EH (cell line): ENCODE data around the gene KLF6.

ENCODE experiments used
- DNase-seq: peaks from one replicate; pipeline ENCODE4 v3.0.0-alpha.2; 2015; ENCODE audit warnings: low read depth

The KLF6 gene

GRCh38 chr10:3811291-3811870 is 26.4 kb upstream of the KLF6 start:
- peak; percentile 67 for DNase-seq

GRCh38 chr10:3808689-3809199 is 23.7 kb upstream of the KLF6 start:
- no peak for DNase-seq

DNA sequence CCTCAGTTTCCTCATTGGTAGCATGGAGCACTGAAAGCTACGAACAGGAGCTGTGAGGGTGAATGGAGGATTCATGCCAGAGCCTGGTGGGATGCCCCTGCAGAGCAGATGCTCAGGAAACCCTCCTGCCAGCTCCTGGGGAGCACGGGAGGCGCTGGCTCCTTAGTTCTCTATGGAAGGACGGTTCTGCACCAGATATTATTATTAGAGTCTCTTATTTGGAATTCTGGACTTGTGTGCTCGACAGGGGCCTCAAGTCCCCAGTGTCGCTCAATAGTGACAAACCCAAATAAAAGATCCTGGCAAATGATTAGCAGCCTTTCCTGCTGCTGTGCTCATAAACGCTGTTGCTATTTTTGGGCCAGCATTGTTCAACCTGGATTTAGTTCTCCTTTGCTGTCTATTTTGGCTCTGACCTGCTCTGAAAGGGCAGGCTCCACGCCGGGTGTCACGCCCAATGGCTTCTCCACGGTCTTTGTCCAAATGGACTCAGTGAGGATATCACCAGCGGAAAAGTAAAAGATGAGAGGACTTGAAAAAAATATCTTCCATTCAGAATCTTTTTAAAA is 23.0 kb upstream of the KLF6 start:
- DNase-seq: no peak

- DNase-seq: no peak
Measured at GRCh38 chr10:3807211-3807927, 22.4 kb upstream of the KLF6 start.

DNA sequence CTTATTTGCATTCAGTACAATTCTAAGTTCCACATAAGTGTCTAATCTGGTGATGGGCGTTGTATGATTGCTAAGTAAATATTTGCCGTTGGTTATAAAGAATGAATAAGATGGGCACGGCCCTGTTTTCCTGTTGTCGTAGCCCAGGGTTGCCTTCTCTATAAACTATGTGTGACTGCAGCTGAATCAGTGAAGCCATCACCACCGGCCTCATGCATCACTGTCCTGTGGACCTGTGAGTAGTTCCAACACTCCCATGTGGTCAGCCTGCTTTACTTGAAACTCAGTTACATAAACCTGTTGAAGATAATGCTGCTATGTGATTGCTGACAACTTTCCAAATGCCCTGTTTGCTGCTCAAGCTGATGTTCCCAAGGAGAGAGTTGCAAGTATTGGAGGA is 21.6 kb upstream of the KLF6 start:
- DNase-seq: peak; percentile 72

- DNase-seq: peak; percentile 85
Measured at GRCh38 chr10:3805791-3806461, 20.9 kb upstream of the KLF6 start.

DNA sequence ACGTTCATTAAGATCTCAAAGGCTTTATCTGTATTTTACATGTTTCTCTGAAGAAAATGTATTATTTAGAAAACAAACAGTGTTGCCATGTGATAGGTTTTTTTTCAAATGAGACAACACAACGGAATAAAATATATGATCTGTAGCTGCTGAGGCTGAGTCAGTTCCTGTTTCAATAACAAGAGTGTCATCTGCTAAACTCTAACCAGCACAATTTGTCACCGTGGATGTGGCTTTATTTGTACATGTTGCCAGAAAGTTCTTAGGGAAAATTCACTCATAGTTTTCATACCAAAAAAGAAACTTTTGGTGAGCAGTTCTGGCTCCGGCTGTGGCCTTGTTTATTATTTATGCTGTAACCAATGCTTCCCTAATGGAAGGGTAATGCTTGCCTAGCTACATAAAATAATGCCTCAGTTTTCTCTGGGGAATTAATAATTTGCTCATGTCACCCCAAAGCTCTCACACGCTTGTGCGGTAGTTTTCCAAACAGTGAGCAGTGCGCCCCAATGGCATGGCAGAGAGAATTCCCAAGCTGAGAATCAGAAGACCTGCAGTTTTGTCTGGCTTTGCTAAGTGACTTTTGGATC is 20.3 kb upstream of the KLF6 start:
- DNase-seq: peak; percentile 91

- DNase-seq: no peak
Measured at GRCh38 chr10:3803927-3804741, 19.1 kb upstream of the KLF6 start.

DNA sequence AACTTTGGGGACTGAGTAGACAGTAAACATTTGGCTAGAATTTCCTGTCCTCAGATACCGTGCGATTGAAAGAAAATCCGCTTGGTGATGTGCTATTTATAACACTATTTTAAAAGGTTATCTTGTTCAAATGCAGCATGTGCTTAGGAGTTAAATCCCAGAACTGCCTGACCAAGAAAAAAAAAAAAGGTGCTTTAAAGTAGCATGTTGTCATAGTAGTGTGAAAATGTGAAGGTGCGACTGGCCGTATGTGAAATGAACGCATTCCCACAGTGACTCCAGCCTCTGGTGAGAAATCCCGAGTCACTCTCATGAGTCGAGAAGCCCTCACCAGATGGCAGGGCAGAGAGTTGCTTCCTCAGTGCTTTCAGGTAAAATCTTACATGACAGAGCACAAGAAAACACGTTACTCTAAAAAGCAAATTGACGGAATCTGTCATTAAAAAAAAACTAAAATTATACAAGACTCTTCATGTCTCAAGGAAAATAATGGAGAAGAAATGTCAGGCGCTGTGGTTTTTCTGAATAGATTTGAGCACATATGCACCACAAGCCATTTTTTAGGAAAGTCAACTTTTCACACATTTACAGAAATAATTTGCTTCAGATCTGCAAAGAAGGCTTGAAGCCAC is 18.4 kb upstream of the KLF6 start:
- DNase-seq: peak; percentile 42

DNA sequence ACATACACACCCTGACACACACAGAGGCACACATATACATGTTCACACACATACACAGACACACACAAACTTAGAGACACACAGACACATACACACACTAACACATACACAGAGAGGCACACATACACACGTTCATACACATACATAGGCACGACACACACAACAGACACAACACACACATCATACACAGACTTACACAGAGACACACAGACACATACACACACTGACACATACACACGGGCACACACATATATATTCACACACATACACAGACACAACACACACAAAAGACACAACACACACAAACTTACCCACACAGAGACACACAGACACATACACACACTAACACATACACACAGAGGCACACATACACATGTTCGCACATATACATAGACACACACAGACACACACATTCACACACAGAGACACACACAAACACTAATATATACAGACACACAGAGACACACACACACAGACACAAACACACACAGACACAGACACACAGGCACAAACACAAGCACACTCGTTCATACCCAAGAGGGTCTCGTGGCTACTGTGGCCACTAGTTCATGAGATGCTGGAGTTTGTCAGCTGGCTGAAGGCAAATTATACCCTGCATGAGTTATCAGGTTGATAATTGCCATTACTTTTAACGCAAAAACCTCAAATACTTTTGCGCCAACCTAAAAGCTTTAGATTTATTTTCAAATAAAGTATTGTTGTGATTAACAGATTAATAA is 17.7 kb upstream of the KLF6 start:
- DNase-seq: no peak

DNA sequence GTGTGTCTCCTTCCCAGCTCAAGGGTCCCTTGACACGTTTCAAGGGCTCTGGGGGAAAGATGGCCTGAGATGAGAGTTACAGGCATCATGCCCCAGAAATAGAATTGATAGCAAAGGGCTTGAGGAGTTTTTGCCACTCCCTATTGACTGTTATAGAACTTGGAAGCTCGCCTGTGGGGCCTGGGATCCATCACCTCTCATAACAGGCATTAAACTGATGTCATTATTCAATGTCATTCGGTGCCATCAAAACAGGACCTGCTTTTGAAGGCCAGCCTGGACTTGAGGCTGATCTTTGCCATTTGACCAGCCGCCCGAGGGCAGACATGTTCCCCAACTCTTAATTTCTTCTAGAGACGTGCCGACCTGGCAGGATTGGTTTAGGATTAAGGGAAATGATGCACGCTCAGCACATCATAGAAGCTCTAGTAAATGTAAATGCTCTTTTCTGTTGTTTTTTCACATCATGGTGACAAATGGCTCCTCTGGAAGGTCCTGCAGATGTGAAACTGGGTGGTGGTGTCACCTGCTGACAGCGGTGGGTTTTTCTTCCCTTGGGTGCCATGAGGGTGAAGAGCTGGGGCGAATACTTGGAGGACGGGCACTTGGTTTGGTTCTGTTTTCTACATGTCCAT is 16.7 kb upstream of the KLF6 start:
- no peak for DNase-seq

DNA sequence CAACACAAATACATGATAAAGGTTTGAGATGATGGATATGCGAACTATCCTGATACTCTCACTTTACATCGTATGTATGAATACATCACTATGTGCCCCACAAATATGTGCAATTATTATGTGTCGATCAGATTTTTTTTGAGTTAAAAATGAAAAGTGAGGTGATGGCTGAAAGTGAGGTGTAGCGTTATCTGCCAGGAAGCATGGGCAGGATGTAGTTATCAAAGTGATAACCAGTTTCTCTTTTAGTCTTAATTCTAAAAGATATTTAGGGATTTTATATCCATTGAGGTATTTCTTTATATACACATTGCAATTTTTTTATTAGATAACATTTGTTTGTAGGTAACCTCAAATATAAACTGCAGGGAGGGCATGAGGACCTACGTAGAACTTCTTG is 15.6 kb upstream of the KLF6 start:
- DNase-seq: no peak

- DNase-seq: no peak
Measured at GRCh38 chr10:3797750-3798149, 12.7 kb upstream of the KLF6 start.

GRCh38 chr10:3793553-3793952 is 8.5 kb upstream of the KLF6 start:
- no peak for DNase-seq

- DNase-seq: no peak
Measured at GRCh38 chr10:3792710-3793219, 7.8 kb upstream of the KLF6 start.

DNA sequence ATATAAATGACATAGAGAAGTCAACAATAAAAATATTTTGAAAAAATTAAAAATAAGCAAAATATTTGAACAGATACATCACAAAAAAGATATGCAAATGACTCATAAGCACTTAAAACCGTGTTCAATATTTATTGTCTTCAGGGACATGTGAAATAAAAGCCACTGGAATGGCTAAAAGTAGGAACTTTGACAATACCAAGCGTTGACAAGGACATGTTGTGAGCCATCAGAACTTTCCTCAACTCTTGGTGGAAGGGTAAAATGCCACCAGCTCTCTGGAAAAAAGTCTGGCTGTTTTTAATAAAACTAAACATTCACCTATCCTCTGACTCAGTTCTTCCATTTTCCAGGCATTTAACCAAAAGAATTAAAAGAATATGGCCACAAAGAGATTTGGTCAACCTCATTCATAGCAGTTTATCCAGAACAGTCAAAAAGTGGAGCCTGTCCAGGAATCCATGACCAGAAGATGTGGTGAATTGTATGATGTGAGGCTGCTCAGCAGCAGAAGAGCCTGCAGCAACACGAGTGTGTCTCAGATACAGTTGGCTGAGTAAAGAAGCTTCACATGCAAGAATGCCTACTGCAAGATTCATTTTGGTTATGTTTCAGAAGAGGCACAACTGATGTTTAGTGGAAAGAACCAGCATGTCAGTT is 7.1 kb upstream of the KLF6 start:
- peak; percentile 90 for DNase-seq

GRCh38 chr10:3790858-3791257 is 5.8 kb upstream of the KLF6 start:
- no peak for DNase-seq

GRCh38 chr10:3790272-3790671 is 5.3 kb upstream of the KLF6 start:
- no peak for DNase-seq

GRCh38 chr10:3789621-3790020 is 4.6 kb upstream of the KLF6 start:
- no peak for DNase-seq
